GM19025 (cell line): ENCODE results near the gene YLPM1.

ENCODE experiments used
- ATAC-seq: cut with Tn5 transposase; IDR thresholded peaks from one replicate; pipeline ENCODE4 v1.9.1; 2021; ENCODE audit warnings: mild to moderate bottlenecking, low read depth, moderate library complexity; ENCODE audit not compliant: unreplicated experiment

Gene YLPM1

DNA sequence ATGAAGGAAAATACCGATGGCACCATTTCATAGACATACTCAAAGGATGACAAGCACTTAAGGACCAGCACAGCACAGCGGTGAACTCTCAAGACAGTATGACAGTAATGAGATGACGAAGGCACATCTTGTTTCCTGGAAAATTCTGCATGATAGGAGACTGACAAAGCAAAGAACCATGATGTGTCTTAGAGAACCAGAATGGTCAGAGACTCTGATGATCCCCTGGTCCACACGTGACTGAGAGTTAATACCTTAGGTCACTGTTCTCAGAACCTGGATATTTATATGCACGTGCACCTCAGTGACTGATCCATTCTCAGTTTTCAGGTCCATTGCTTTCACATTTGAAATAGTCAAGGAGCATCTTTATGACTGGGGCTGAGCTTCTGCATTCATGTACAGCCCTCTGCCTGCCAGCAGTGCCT lies 77.5 kb downstream of the YLPM1 start:
- peak; percentile 35 for ATAC-seq

- ATAC-seq, result peak; percentile 79
These were observed 78.4 kb downstream of the YLPM1 start for GRCh38 chr14:74841230-74842207.

DNA sequence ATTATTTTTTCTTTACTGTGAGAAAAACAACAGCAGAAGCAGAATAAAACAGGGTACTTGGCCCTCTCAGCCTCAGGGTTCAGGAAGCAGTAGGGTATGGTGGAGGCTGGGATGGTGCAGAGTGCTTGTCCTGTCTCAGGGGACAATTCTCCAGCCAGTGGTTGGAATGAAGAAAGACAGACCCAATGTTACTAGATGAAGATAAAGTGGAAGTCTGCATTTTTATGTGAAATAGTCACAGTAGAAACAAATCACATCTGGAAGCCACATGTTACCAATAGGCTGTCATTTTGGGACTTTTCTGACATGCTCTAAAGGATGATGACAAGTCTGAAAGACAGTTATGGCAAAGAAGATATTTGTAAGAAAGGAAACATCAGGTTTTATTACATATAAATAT lies 80.5 kb downstream of the YLPM1 start:
- ATAC-seq, result no peak

DNA sequence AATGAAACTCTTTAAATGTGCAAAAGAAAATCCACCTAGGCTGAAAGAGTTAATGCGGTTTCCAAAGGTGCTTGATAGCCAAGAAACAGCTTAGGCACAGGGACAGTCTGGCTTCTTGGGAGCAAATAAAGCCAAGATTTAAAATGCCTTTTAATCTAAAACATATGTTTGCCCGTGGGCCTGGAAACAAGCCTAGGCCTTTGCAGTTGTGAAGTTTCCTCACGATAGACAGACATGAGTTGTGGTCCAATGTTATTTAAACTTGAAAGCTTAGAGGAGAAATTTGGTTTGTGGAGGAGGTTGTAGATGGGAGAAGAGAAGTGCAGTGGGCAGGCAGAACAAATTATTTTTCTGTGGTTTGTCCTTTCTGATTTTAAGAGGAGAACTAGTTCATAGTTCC lies 83.1 kb downstream of the YLPM1 start:
- ATAC-seq, result no peak

GRCh38 chr14:74846968-74847665 lies 84.0 kb downstream of the YLPM1 start:
- ATAC-seq, result no peak

- no peak for ATAC-seq
These were observed 85.7 kb downstream of the YLPM1 start for GRCh38 chr14:74848768-74849167.

- no peak for ATAC-seq
These were observed 89.9 kb downstream of the YLPM1 start for GRCh38 chr14:74852922-74853530.

DNA sequence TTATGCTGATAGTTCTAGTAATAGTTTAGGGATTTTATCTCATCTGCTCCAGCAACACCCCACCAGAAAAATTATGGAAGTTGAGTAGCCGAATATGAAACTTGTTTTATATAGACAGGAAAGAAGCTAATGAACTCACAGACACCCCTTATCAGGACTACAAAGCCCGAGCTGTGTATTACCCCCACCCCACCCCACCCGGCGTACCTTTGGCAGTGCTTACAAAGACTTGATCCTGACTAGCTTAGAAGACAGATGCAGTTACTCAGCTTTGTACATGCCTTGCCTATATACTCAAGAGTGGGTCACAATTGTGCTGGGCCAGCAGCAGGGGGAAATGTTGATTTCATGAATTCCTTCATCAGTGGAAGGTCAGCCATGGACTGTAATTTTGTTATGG lies 90.5 kb downstream of the YLPM1 start:
- no peak for ATAC-seq

DNA sequence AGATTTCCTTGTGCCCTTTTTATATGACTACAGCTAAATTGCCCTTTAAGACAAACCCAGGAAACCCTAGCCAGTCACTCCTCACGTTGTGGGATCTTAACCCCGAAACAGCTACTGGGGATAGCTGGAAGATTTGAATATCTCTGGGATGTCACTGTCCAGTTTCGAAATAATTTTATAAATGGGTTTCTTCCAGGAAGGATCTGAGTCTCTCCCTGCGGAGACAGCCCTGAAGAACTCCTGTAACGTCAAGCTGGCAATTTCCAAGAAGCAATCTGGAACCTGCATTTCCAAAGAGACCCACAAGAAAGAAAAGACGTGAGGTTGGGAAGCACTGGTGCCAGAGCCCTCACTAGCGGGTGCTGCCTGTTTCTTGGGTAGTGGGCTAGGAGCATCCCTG lies 91.9 kb downstream of the YLPM1 start:
- no peak for ATAC-seq

- no peak for ATAC-seq
These were observed 92.8 kb downstream of the YLPM1 start for GRCh38 chr14:74855945-74856344.

- ATAC-seq, result no peak
These were observed 93.2 kb downstream of the YLPM1 start for GRCh38 chr14:74856366-74856765.

GRCh38 chr14:74858022-74858421 lies 94.9 kb downstream of the YLPM1 start:
- ATAC-seq, result no peak

DNA sequence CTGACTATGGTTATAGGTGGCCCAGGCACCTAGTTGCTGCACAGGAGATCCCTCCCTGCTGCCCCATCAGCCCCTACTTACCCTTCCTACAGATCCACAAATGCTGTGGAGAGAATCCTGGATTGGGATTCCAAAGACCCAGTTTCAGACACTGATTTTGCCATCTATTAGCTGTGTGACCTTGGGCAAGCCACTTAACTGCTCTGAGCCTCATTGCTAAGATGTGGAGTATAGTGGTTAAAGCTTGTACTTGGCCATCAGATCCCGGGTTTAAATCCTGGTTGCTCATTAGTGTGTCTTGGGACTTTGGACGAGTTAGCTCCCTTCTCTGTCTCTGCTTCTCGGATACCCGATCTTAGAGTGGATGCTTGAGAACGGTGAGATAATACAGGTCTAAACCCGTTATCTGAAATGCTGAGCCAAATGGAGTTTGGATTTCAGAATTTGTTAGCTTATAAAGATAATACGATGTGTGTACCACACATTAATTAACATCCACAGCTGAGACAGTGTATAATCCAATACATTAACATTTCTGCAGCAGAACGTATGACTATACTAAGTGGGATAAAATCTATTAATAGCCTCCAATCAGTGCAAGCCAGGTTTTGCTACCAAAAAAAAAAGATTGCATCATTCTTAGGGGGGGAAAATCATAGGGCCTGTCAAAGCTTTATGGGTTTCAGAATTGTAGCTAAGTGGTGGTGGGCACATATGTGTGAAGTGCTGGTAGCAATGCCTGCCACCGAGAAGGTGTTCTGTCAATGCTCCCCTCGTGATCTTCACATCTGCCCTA lies 96.8 kb downstream of the YLPM1 start:
- no peak for ATAC-seq

DNA sequence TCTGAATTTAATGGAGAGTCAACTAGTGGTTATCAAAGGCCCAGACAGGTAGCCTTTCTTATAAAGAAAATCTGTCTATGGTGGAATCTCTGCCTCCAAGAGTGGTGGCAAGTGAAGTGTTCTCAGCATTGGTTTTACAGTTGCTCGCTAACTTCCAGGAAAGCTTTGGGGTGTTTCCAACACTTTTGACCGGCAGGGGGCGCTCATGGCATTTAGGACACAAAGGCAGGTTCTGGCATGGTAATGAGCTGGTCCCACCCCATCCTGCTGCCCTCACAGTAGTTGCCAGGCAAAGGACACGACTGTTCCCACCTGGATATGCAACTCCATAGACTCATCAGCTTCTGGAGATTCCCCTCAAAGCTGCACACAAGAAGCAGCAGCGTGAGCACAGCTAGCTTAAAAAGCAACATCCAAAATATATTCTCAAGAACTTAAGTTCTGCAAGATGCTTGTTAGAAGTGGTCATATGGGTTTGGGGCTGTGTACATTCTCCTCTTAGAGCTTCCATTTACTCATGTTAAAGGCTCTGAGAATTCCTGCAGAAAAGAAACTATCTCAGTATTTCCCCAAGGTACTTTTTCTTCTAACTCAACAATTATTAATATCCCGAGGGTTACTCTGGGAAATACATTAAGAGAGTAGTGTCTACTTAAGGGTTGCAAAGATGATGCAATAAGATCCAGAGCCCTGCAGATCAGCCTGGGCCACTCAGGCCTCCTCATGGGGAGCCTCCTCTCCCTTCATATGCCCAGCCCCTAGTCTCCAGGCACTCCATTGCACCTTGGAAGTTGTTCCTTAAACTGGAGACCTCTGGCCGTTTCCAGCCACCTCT lies 98.0 kb downstream of the YLPM1 start:
- ATAC-seq, result no peak

- no peak for ATAC-seq
These were observed 98.6 kb downstream of the YLPM1 start for GRCh38 chr14:74861734-74862090.

- no peak for ATAC-seq
These were observed 100.2 kb downstream of the YLPM1 start for GRCh38 chr14:74863274-74863673.

GRCh38 chr14:74864198-74864597 lies 101.1 kb downstream of the YLPM1 start:
- no peak for ATAC-seq

DNA sequence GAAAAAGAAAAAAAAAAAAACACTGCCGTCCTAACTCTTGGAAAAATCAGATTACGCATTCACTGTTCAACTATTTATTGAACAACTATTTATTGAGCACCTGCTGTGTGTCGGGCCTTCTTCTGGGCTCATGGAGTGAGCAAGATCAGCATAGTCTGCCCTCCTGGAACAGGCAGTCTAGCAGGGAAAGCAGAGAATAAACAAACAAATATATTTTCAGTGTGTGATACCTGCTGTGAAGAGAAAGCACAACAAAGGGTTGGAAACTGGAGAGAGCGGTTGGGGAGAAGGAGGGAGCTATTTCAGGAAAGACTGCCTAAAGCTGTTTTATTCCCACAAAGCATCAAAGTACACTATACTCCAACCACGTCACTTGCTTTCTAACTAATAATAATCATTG lies 102.0 kb downstream of the YLPM1 start:
- no peak for ATAC-seq

DNA sequence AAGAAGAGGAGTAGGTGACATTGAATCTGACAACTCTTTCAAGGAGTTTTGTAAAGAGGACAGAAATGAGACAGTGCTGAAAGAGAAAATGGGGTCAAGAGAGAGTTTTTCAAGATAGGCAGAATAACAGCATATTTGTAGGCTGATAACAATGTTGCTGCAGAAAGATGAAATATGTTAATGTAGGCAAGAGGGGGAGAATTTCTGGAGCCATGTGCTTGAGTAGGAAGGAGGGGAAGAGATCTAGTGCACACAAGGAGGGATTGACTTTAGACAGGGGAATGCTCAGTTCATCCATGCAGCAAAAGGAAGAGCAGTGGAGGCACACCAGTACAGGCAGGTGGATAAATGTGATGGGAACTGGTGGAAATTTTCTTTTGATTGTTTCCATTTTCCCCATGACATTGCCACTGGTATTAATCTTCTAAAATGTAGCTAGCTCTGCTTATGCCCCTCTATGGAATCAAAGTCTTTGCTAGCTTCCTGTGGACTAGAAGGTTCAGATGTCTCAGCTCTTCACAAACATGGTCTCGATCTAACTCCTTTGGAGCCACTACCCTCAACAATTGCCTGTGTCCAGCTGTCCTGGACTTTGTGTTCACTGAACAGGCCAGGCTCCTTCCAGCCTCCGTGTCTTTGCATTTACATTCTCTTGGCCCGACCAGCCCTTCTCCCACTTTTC lies 103.7 kb downstream of the YLPM1 start:
- ATAC-seq, result no peak
